HEK293T (cell line): ENCODE measurements around the gene PSME2.

Experiments
- ARNT ChIP-seq: fragments of 450-650 bp; IDR thresholded peaks from 2 replicates; pipeline ENCODE4 v1.6.1; 2017; ENCODE audit warnings: mild to moderate bottlenecking
- BHLHE40 ChIP-seq: fragments of 450-650 bp; IDR thresholded peaks from 2 replicates; pipeline ENCODE4 v1.6.1; 2016; ENCODE audit warnings: mild to moderate bottlenecking, moderate library complexity, borderline replicate concordance
- FOXA1 ChIP-seq: fragments of 450-650 bp; IDR thresholded peaks from 2 replicates; pipeline ENCODE4 v1.6.1; 2016; ENCODE audit warnings: mild to moderate bottlenecking
- FOXK2 ChIP-seq: fragments of 450-650 bp; IDR thresholded peaks from 2 replicates; pipeline ENCODE4 v1.6.1; 2016; ENCODE audit warnings: mild to moderate bottlenecking
- FOXM1 ChIP-seq: fragments of 450-650 bp; IDR thresholded peaks from 2 replicates; pipeline ENCODE4 v1.6.1; 2017; ENCODE audit warnings: mild to moderate bottlenecking, borderline replicate concordance
- L3MBTL2 ChIP-seq: fragments of 450-650 bp; conservative IDR thresholded peaks from 2 replicates; pipeline ENCODE4 v1.6.1; 2016; ENCODE audit warnings: mild to moderate bottlenecking
- LEF1 ChIP-seq: fragments of 450-650 bp; IDR thresholded peaks from 2 replicates; pipeline ENCODE4 v1.6.1; 2017; ENCODE audit warnings: mild to moderate bottlenecking, borderline replicate concordance
- NFRKB ChIP-seq: fragments of 450-650 bp; IDR thresholded peaks from 2 replicates; pipeline ENCODE4 v1.6.1; 2016; ENCODE audit warnings: mild to moderate bottlenecking, moderate library complexity
- SP1 ChIP-seq: fragments of 450-650 bp; IDR thresholded peaks from 2 replicates; pipeline ENCODE4 v1.6.1; 2017
- TF ChIP-seq, protein P1 (sequence below): fragments of 450-650 bp; IDR thresholded peaks from 2 replicates; pipeline ENCODE4 v1.6.1; 2016

DNA sequence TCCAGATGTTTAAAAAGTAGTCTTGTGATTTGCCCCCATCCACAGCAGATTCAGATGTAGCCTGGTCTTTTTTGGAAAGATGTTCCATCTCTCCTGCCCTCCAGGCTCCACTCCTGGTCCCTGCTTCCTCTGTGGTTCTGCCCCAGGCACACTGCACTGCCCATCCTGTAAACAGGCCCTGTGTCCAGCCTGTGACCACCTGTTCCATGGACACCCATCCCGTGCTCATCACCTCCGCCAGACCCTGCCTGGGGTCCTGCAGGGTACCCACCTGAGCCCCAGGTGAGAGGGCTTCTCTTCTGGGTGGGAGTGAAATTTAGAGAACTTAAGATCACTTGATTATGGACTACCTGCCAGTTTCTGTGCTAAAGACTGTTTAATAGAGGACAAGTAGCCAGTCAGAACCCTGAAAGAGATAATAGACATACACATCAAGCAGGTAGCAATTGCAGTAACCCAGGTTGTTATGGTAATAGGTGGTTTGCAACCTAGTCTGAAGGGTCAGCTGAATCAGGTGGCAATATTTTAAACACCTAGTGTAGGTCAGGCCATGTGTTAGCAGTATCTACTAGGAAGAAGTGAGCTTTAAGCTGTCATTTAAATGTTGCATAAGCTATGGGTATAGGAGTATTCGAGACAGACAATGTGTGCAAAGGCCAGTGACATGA, 3.0 kb upstream of the PSME2 start:
- no peak for TF ChIP-seq BHLHE40
- TF ChIP-seq, protein P1, sequence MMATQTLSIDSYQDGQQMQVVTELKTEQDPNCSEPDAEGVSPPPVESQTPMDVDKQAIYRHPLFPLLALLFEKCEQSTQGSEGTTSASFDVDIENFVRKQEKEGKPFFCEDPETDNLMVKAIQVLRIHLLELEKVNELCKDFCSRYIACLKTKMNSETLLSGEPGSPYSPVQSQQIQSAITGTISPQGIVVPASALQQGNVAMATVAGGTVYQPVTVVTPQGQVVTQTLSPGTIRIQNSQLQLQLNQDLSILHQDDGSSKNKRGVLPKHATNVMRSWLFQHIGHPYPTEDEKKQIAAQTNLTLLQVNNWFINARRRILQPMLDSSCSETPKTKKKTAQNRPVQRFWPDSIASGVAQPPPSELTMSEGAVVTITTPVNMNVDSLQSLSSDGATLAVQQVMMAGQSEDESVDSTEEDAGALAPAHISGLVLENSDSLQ, result no peak
- TF ChIP-seq FOXM1, result no peak
- no peak for TF ChIP-seq SP1
- no peak for TF ChIP-seq L3MBTL2
- TF ChIP-seq FOXA1, result no peak
- no peak for TF ChIP-seq ARNT
- no peak for TF ChIP-seq FOXK2
- TF ChIP-seq NFRKB, result no peak
- no peak for TF ChIP-seq LEF1
